SKM-1 treated with dmso at 0.1 percent for 144 hours (cell line): Measurements from ENCODE around the gene OR1K1.
A peak's percentile ranks its signal among the peaks of the same experiment; 100 is the strongest.
"Not testable (repeated sequence)": the region's sequence is repeated elsewhere in the genome, so short reads cannot be mapped to it uniquely, and the experiment has no call there.

ENCODE experiments used
- DNase-seq: peaks from one replicate; lab custom pipeline; 2025; ENCODE audit not compliant: unreplicated experiment; lab: John Stamatoyannopoulos, UW

Gene OR1K1

GRCh38 chr9:122812736-122813135, 12.8 kb downstream of the OR1K1 start:
- no peak for DNase-seq

- DNase-seq, result peak; percentile 31
These were observed 14.6 kb downstream of the OR1K1 start for GRCh38 chr9:122814545-122814944.

GRCh38 chr9:122815544-122815943, 15.6 kb downstream of the OR1K1 start:
- DNase-seq, result no peak

GRCh38 chr9:122816163-122816867, 16.4 kb downstream of the OR1K1 start:
- DNase-seq, result no peak

GRCh38 chr9:122819326-122819725, 19.4 kb downstream of the OR1K1 start:
- DNase-seq, result no peak

GRCh38 chr9:122819791-122820489, 20.0 kb downstream of the OR1K1 start:
- no peak for DNase-seq

- no peak for DNase-seq
These were observed 20.5 kb downstream of the OR1K1 start for GRCh38 chr9:122820490-122820845.

- no peak for DNase-seq
These were observed 21.5 kb downstream of the OR1K1 start for GRCh38 chr9:122821278-122821943.

- no peak for DNase-seq
These were observed 22.1 kb downstream of the OR1K1 start for GRCh38 chr9:122822056-122822455.

- DNase-seq, result no peak
These were observed 23.0 kb downstream of the OR1K1 start for GRCh38 chr9:122822938-122823337.

- no peak for DNase-seq
These were observed 27.8 kb downstream of the OR1K1 start for GRCh38 chr9:122827761-122828093.

- not testable (repeated sequence) for DNase-seq
These were observed 29.0 kb downstream of the OR1K1 start for GRCh38 chr9:122828965-122829284.

GRCh38 chr9:122832194-122832593, 32.3 kb downstream of the OR1K1 start:
- no peak for DNase-seq

GRCh38 chr9:122835313-122835731, 35.4 kb downstream of the OR1K1 start:
- DNase-seq, result no peak

GRCh38 chr9:122837266-122837850, 37.4 kb downstream of the OR1K1 start:
- DNase-seq, result no peak

- DNase-seq, result not testable (repeated sequence)
These were observed 38.5 kb downstream of the OR1K1 start for GRCh38 chr9:122838441-122838840.

GRCh38 chr9:122841501-122841900, 41.6 kb downstream of the OR1K1 start:
- DNase-seq, result no peak

- DNase-seq, result no peak
These were observed 44.2 kb downstream of the OR1K1 start for GRCh38 chr9:122844137-122844536.

GRCh38 chr9:122845116-122845515, 45.2 kb downstream of the OR1K1 start:
- DNase-seq, result no peak

- no peak for DNase-seq
These were observed 46.5 kb downstream of the OR1K1 start for GRCh38 chr9:122846371-122846940.

- no peak for DNase-seq
These were observed 48.5 kb downstream of the OR1K1 start for GRCh38 chr9:122848256-122848943.
